Natural killer cell treated with Interleukin-12 subunit alpha and Interleukin-12 subunit beta and Interleukin-15 and Interleukin-18, amount 100 ng/mL, for 72 hours (primary cell): ENCODE results near the gene BPIFB1. TPM values are rescaled to one million over a fixed set of nuclear protein-coding genes. Genes with fewer than 3 reads are reported as not detected.

Experiments used
- ATAC-seq, 2 donors: fragments of 150-1000 bp; cut with Tn5 transposase in 1 of 2; sonication (Bioruptor Pico), chemical (Tn5 transposase) in 1 of 2; 2 replicates each; pipeline ENCODE4 v1.10.0; 2021
- DNase-seq: peaks from one replicate; pipeline ENCODE4 v3.0.0; 2022; ENCODE audit warnings: low spot score
- H3K27ac Mint-ChIP-seq, 2 donors: 1 replicate in 1 of 2; 2 replicates in 1 of 2; pipeline ENCODE4 v1.8.0; 2022; ENCODE audit warnings: mixed read lengths in 2 of 2, mild to moderate bottlenecking in 1 of 2, moderate library complexity in 1 of 2
- H3K27me3 Mint-ChIP-seq, 2 donors: 1 replicate in 1 of 2; 2 replicates in 1 of 2; pipeline ENCODE4 v1.8.0; 2022; ENCODE audit warnings: mixed read lengths in 2 of 2
- H3K36me3 Mint-ChIP-seq: one replicate; pipeline ENCODE4 v1.8.0; 2022; ENCODE audit warnings: mixed read lengths
- H3K4me1 Mint-ChIP-seq, 2 donors: 1 replicate in 1 of 2; 2 replicates in 1 of 2; pipeline ENCODE4 v1.8.0; 2022; ENCODE audit warnings: low read depth in 2 of 2, mixed read lengths in 2 of 2, mild to moderate bottlenecking in 1 of 2
- H3K4me3 Mint-ChIP-seq: one replicate; pipeline ENCODE4 v1.8.0; 2022; ENCODE audit warnings: mixed read lengths
- H3K9me3 Mint-ChIP-seq: 2 replicates; pipeline ENCODE4 v1.8.0; 2022; ENCODE audit warnings: mixed read lengths
- total RNA-seq, 2 donors: library from RNA; stranded (reverse); gene quantifications; one replicate each; pipeline ENCODE4 v1.2.3, GENCODE V29; 2022

The BPIFB1 gene
- total RNA-seq, 2 donors from 2014 or later, result not detected

- no peaks in the 10 kb centered on the region for H3K4me1 Mint-ChIP-seq
- H3K27me3 Mint-ChIP-seq, result no peaks in the 10 kb centered on the region
- no peak overlapping the region for H3K27ac Mint-ChIP-seq
- no peak for ATAC-seq
- H3K4me3 Mint-ChIP-seq, result no peak overlapping the region
- H3K9me3 Mint-ChIP-seq, result no peaks in the 10 kb centered on the region
- peak; percentile 5 for DNase-seq
- H3K36me3 Mint-ChIP-seq, result no peaks in the 10 kb centered on the region
Measured at GRCh38 chr20:33312583-33312982, 29.6 kb downstream of the BPIFB1 start.

GRCh38 chr20:33313686-33314314, 30.8 kb downstream of the BPIFB1 start:
- ATAC-seq, result no peak
- no peaks in the 10 kb centered on the region for H3K4me1 Mint-ChIP-seq
- H3K27me3 Mint-ChIP-seq, result no peaks in the 10 kb centered on the region
- no peaks in the 10 kb centered on the region for H3K9me3 Mint-ChIP-seq
- H3K4me3 Mint-ChIP-seq, result no peak overlapping the region
- DNase-seq, result no peak
- no peak overlapping the region for H3K27ac Mint-ChIP-seq
- no peaks in the 10 kb centered on the region for H3K36me3 Mint-ChIP-seq

GRCh38 chr20:33316343-33316742, 33.3 kb downstream of the BPIFB1 start:
- H3K27ac Mint-ChIP-seq, result no peak overlapping the region
- DNase-seq, result peak; percentile 10
- H3K36me3 Mint-ChIP-seq, result no peaks in the 10 kb centered on the region
- H3K4me3 Mint-ChIP-seq, result no peak overlapping the region
- no peak for ATAC-seq
- no peaks in the 10 kb centered on the region for H3K9me3 Mint-ChIP-seq
- H3K27me3 Mint-ChIP-seq, result no peaks in the 10 kb centered on the region
- H3K4me1 Mint-ChIP-seq, result no peaks in the 10 kb centered on the region

GRCh38 chr20:33316958-33317357, 33.9 kb downstream of the BPIFB1 start:
- Mint-ChIP-seq H3K36me3 (no peaks in the 10 kb centered on the region), H3K4me3 (no peak overlapping the region), H3K9me3 (no peaks in the 10 kb centered on the region), H3K4me1 (no peaks in the 10 kb centered on the region), H3K27me3 (no peaks in the 10 kb centered on the region), H3K27ac (no peak overlapping the region)
- no peak for ATAC-seq
- no peak for DNase-seq

GRCh38 chr20:33317424-33318095, 34.5 kb downstream of the BPIFB1 start:
- Mint-ChIP-seq H3K27me3 (no peaks in the 10 kb centered on the region), H3K4me3 (no peak overlapping the region), H3K4me1 (no peaks in the 10 kb centered on the region), H3K9me3 (no peaks in the 10 kb centered on the region), H3K36me3 (no peaks in the 10 kb centered on the region), H3K27ac (no peak overlapping the region)
- DNase-seq, result no peak
- no peak for ATAC-seq

GRCh38 chr20:33318096-33318429, 35.0 kb downstream of the BPIFB1 start:
- ATAC-seq, result no peak
- Mint-ChIP-seq H3K36me3 (no peaks in the 10 kb centered on the region), H3K27ac (no peak overlapping the region), H3K4me3 (no peak overlapping the region), H3K9me3 (no peaks in the 10 kb centered on the region), H3K4me1 (no peaks in the 10 kb centered on the region), H3K27me3 (no peaks in the 10 kb centered on the region)
- no peak for DNase-seq

- H3K27me3 Mint-ChIP-seq, result no peaks in the 10 kb centered on the region
- H3K27ac Mint-ChIP-seq, result no peak overlapping the region
- H3K9me3 Mint-ChIP-seq, result no peaks in the 10 kb centered on the region
- ATAC-seq (no peak), DNase-seq (no peak)
- no peaks in the 10 kb centered on the region for H3K4me1 Mint-ChIP-seq
- no peaks in the 10 kb centered on the region for H3K36me3 Mint-ChIP-seq
- no peak overlapping the region for H3K4me3 Mint-ChIP-seq
Measured at GRCh38 chr20:33320006-33320405, 37.0 kb downstream of the BPIFB1 start.

- no peak for ATAC-seq
- Mint-ChIP-seq H3K27ac (no peak overlapping the region), H3K27me3 (no peaks in the 10 kb centered on the region), H3K4me3 (no peak overlapping the region), H3K36me3 (no peaks in the 10 kb centered on the region), H3K9me3 (no peaks in the 10 kb centered on the region), H3K4me1 (no peaks in the 10 kb centered on the region)
- no peak for DNase-seq
Measured at GRCh38 chr20:33322456-33322855, 39.4 kb downstream of the BPIFB1 start.

- Mint-ChIP-seq H3K27me3 (peaks cover 0 to 2% of the 10 kb centered on the region in 2 donors), H3K27ac (no peak overlapping the region), H3K4me3 (no peak overlapping the region), H3K9me3 (no peaks in the 10 kb centered on the region), H3K36me3 (no peaks in the 10 kb centered on the region), H3K4me1 (no peaks in the 10 kb centered on the region)
- no peak for ATAC-seq
- no peak for DNase-seq
Measured at GRCh38 chr20:33323236-33323635, 40.2 kb downstream of the BPIFB1 start.

GRCh38 chr20:33325350-33325749, 42.3 kb downstream of the BPIFB1 start:
- H3K4me3 Mint-ChIP-seq, result no peak overlapping the region
- no peak for ATAC-seq
- no peaks in the 10 kb centered on the region for H3K36me3 Mint-ChIP-seq
- no peaks in the 10 kb centered on the region for H3K9me3 Mint-ChIP-seq
- H3K27me3 Mint-ChIP-seq, result peaks cover 0 to 2% of the 10 kb centered on the region in 2 donors
- H3K4me1 Mint-ChIP-seq, result no peaks in the 10 kb centered on the region
- no peak overlapping the region for H3K27ac Mint-ChIP-seq
- no peak for DNase-seq

- Mint-ChIP-seq H3K9me3 (no peaks in the 10 kb centered on the region), H3K27me3 (peaks cover 0 to 4% of the 10 kb centered on the region in 2 donors), H3K4me3 (no peak overlapping the region), H3K4me1 (no peaks in the 10 kb centered on the region), H3K36me3 (no peaks in the 10 kb centered on the region), H3K27ac (no peak overlapping the region)
- DNase-seq (no peak), ATAC-seq (no peak)
Measured at GRCh38 chr20:33328157-33329137, 45.4 kb downstream of the BPIFB1 start.

- Mint-ChIP-seq H3K4me3 (no peak overlapping the region), H3K36me3 (no peaks in the 10 kb centered on the region), H3K9me3 (no peaks in the 10 kb centered on the region), H3K4me1 (peaks cover 0 to 2% of the 10 kb centered on the region in 2 donors), H3K27ac (no peak overlapping the region), H3K27me3 (peaks cover 0 to 7% of the 10 kb centered on the region in 2 donors)
- DNase-seq (no peak), ATAC-seq (no peak)
Measured at GRCh38 chr20:33332905-33333456, 50.0 kb downstream of the BPIFB1 start.

- no peak for ATAC-seq
- Mint-ChIP-seq H3K27me3 (peaks cover 0 to 6% of the 10 kb centered on the region in 2 donors), H3K4me1 (peaks cover 0 to 2% of the 10 kb centered on the region in 2 donors), H3K9me3 (no peaks in the 10 kb centered on the region), H3K4me3 (no peak overlapping the region), H3K36me3 (no peaks in the 10 kb centered on the region), H3K27ac (no peak overlapping the region)
- DNase-seq, result no peak
Measured at GRCh38 chr20:33333616-33334015, 50.6 kb downstream of the BPIFB1 start.

- Mint-ChIP-seq H3K27me3 (peaks cover 0 to 6% of the 10 kb centered on the region in 2 donors), H3K4me3 (no peak overlapping the region), H3K9me3 (no peaks in the 10 kb centered on the region), H3K4me1 (peaks cover 0 to 2% of the 10 kb centered on the region in 2 donors), H3K36me3 (no peaks in the 10 kb centered on the region), H3K27ac (no peak overlapping the region)
- DNase-seq (no peak), ATAC-seq (no peak)
Measured at GRCh38 chr20:33334111-33334510, 51.1 kb downstream of the BPIFB1 start.
